ENCODE results near the gene AAK1. TPM values are rescaled to one million over a fixed set of nuclear protein-coding genes. Genes with fewer than 3 reads are reported as not detected.

The AAK1 gene
- total and polyA plus RNA-seq, 2 of the 13 experiments (the other 11 are each of a cell fraction or from before 2014, with no cell fraction given) = 9.8 to 10.3 TPM

- Histone ChIP-seq H3K9ac (ENCODE audit: insufficient read depth, low read depth, low read length) (no peak overlapping the region), H3K27me3 (ENCODE audit: control insufficient read depth in 1 of 2, insufficient read depth in 2 of 2, low read length in 2 of 2) (no peaks in the 10 kb centered on the region), H3K36me3 (replicated peaks in 1 of 2; ENCODE audit: control insufficient read depth in 1 of 2, insufficient read depth in 2 of 2, low read length in 2 of 2) (no peaks in the 10 kb centered on the region), H3K9me3 (ENCODE audit: low read length) (no peaks in the 10 kb centered on the region), H3K4me1 (ENCODE audit: insufficient read depth, low read length) (peaks cover 13% of the 10 kb centered on the region), H4K20me1 (ENCODE audit: insufficient read depth, low read length) (no peaks in the 10 kb centered on the region), H3K4me3 (replicated peaks in 1 of 3; ENCODE audit: insufficient read depth in 1 of 3, low read depth in 2 of 3, low read length in 3 of 3) (no peak overlapping the region), H3K27ac (ENCODE audit: extremely low read length, insufficient read depth, low read length) (no peak overlapping the region), H2AFZ (ENCODE audit: low read length) (no peak overlapping the region), H3K4me2 (ENCODE audit: low read depth, low read length) (no peak overlapping the region), H3K79me2 (ENCODE audit: insufficient read depth, low read length) (peaks cover 12% of the 10 kb centered on the region)
- whole genome bisulfite sequencing (ENCODE audit: low lambda C conversion rate) = 71% methylated on average over 1 of the region's 1 CpG
- intact Hi-C loops (cut with micrococcal nuclease; ENCODE audit: unreplicated experiment) (no loop called here), in situ Hi-C loops (cut with HindIII; ENCODE audit: extremely low pct_ligation_motif_present, low pct_unique_long_range_greater_than_20kb) (no loop called here)
- BruUV-seq (replicated peaks) = no TSS peak
- FAIRE-seq (no peak), DNase-seq (ENCODE audit: low spot score) (no peak), ATAC-seq (no peak)
- 0 out of 2 replicates have a peak, but pooled peaks have one; percentile 6 for TF ChIP-seq RARA (CRISPR knock-in tag; IDR thresholded peaks at IDR 0.05)
- TF ChIP-seq MAF1 (CRISPR knock-in tag; IDR thresholded peaks at IDR 0.05; ENCODE audit: borderline replicate concordance) = no peak
- TF ChIP-seq FOXM1 (CRISPR knock-in tag; IDR thresholded peaks at IDR 0.05) = no peak
- CTCF ChIA-PET (ENCODE audit: low intra/inter-chr PET ratio, low total read pairs) = no interaction called here
- POLR2A ChIA-PET = no interaction called here
These were observed 26.8 kb downstream of the AAK1 start for GRCh38 chr2:69616755-69617154.

- intact Hi-C loops (cut with micrococcal nuclease; ENCODE audit: unreplicated experiment) = no loop called here
- H2AFZ ChIP-seq (ENCODE audit: low read length) = no peak overlapping the region
- no peaks in the 10 kb centered on the region for H3K27me3 ChIP-seq (ENCODE audit: control insufficient read depth in 1 of 2, insufficient read depth in 2 of 2, low read length in 2 of 2)
- H3K27ac ChIP-seq (ENCODE audit: extremely low read length, insufficient read depth, low read length) = no peak overlapping the region
- BruUV-seq (replicated peaks) = no TSS peak
- H3K4me2 ChIP-seq (ENCODE audit: low read depth, low read length) = no peak overlapping the region
- 96% methylated on average over 4 of the region's 4 CpGs for WGBS (ENCODE audit: low lambda C conversion rate)
- ATAC-seq (no peak), FAIRE-seq (no peak), DNase-seq (ENCODE audit: low spot score) (no peak)
- H3K36me3 ChIP-seq (replicated peaks in 1 of 2; ENCODE audit: control insufficient read depth in 1 of 2, insufficient read depth in 2 of 2, low read length in 2 of 2) = 0 out of 5 replicates have a peak, but pooled peaks cover 0 to under 1% of the 10 kb centered on the region in 2 experiments
- H3K9me3 ChIP-seq (ENCODE audit: low read length) = no peaks in the 10 kb centered on the region
- H4K20me1 ChIP-seq (ENCODE audit: insufficient read depth, low read length) = no peaks in the 10 kb centered on the region
- H3K4me1 ChIP-seq (ENCODE audit: insufficient read depth, low read length) = peaks cover 13% of the 10 kb centered on the region
- no peak overlapping the region for H3K9ac ChIP-seq (ENCODE audit: insufficient read depth, low read depth, low read length)
- peaks cover 12% of the 10 kb centered on the region for H3K79me2 ChIP-seq (ENCODE audit: insufficient read depth, low read length)
- ChIA-PET POLR2A (no interaction called here), CTCF (ENCODE audit: low intra/inter-chr PET ratio, low total read pairs) (no interaction called here)
- no peak overlapping the region for H3K4me3 ChIP-seq (replicated peaks in 1 of 3; ENCODE audit: insufficient read depth in 1 of 3, low read depth in 2 of 3, low read length in 3 of 3)
- in situ Hi-C loops (cut with HindIII; ENCODE audit: extremely low pct_ligation_motif_present, low pct_unique_long_range_greater_than_20kb) = no loop called here
- TF ChIP-seq ZMYM2 (CRISPR knock-in tag; IDR thresholded peaks at IDR 0.05) = no peak
- TF ChIP-seq NFKBIZ (CRISPR knock-in tag; IDR thresholded peaks at IDR 0.05) = no peak
- TF ChIP-seq ZNF784 (CRISPR knock-in tag; IDR thresholded peaks at IDR 0.05; ENCODE audit: borderline replicate concordance) = no peak
- TF ChIP-seq ISX (CRISPR knock-in tag; conservative IDR thresholded peaks at IDR 0.05) = no peak
- no peak for TF ChIP-seq SNRNP70 (IDR thresholded peaks at IDR 0.05; ENCODE audit: low read depth, low read length)
- TF ChIP-seq MNT (IDR thresholded peaks at IDR 0.05) = no peak
- TF ChIP-seq RERE (CRISPR knock-in tag; IDR thresholded peaks at IDR 0.05; ENCODE audit: low read depth) = no peak
- TF ChIP-seq KLF15 (CRISPR knock-in tag; IDR thresholded peaks at IDR 0.05; ENCODE audit: borderline replicate concordance) = no peak
These were observed 27.6 kb downstream of the AAK1 start for GRCh38 chr2:69615969-69616368.
